Posterior vena cava (tissue), 2 donors: ENCODE measurements around the gene PDIA2. TPM values are rescaled to one million over a fixed set of nuclear protein-coding genes. Genes with fewer than 3 reads are reported as not detected.
"Not testable (repeated sequence)": the region's sequence is repeated elsewhere in the genome, so short reads cannot be mapped to it uniquely, and the experiment has no call there.

Experiments
- DNase-seq: peaks from one replicate; pipeline ENCODE4 v3.0.0-alpha.2; 2020; ENCODE audit warnings: low spot score
- intact Hi-C, 2 donors: fragments of 100-400 bp; cut with DNase I; formaldehyde crosslinking; loops; one replicate each; pipeline versions ENCODE4 v1.14.1 to v1.14.2; 2022 to 2023
- total RNA-seq, 2 donors: library from RNA; stranded (reverse); fragmentation: NEBNext Ultra II Directional; extraction: Animal tissue kit (Norgen Biotek cat#: 25700); gene quantifications; one replicate each; pipeline ENCODE4 v1.2.1, GENCODE V29; 2021
- donor health status: DM: yes; HTN: yes; CAD: no.
- donor health status: DM: yes; HTN: yes; CAD: no.

PDIA2 gene
- total RNA-seq, 2 donors from 2014 or later: 0.86 to 0.88 TPM

DNA sequence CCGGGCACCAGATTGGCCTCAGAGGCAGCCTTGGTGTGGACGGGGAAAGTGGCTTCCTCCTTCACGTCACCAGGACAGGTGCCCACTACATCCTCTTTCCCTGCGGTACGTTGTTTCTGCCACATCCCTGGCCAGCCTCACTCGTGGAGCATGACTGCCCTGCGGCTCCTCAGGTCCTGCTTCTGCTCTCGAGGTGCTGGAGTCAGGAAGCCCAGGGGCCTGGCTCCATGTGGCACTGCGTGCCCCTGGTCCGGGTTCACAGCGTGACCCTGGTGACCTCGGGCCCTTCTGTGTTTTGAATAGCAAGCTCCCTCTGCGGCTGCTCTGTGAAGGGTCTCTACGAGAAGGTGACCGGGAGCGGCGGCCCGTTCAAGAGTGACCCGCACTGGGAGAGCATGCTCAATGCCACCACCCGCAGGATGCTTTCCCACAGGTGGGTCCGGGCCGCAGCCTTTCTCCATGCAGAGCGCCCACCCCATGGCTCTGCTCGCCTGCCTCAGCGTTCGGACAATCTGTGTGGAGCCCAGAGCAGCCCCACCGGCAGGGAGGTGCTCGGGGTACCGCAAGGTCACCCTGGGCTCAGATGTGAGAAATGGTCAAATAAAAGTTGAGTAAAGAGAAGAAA, 20.7 kb upstream of the PDIA2 start:
- intact Hi-C loops: no loop called here
- DNase-seq: no peak

DNA sequence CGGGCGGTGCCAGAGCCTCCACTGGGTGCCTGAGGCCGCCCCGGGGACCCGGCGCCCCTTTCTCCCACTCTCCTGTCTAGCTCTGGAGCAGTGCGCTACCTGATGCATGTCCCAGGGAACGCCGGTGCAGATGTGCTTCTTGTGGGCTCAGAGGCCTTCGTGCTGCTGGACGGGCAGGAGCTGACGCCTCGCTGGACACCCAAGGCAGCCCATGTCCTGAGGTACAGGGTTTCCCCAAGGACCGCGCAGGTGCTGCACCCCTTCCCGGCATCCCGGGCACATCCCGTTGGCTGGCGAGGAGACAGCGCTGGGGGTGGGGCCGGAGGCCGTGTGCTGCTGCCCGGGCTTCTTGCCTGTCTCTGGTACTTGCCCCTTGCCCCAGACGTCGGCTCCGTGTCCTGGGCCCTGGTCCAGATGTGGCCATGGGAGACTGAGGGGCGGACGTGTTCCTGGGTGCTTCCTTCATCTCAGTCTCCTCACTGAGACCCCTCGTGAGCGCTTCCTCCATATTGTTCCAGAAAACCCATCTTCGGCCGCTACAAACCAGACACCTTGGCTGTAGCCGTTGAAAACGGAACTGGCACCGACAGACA, 19.7 kb upstream of the PDIA2 start:
- intact Hi-C loops: no loop called here
- no peak for DNase-seq

DNA sequence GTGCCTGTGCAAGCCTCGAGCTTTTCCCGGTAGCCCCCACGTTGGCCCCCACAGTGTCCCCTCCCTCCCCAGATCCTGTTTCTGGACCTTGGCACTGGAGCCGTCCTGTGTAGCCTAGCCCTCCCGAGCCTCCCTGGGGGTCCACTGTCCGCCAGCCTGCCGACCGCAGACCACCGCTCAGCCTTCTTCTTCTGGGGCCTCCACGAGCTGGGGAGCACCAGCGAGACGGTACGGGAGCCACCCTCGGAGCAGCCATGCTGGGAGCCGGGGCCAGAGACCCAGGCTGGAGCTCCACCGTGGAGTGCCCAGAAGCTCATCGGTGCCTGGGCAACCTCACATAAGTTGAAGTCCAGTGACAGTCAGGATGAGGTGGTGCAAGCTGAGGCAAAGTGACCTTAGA, 19.0 kb upstream of the PDIA2 start:
- DNase-seq: no peak
- intact Hi-C loops: no loop called here

DNA sequence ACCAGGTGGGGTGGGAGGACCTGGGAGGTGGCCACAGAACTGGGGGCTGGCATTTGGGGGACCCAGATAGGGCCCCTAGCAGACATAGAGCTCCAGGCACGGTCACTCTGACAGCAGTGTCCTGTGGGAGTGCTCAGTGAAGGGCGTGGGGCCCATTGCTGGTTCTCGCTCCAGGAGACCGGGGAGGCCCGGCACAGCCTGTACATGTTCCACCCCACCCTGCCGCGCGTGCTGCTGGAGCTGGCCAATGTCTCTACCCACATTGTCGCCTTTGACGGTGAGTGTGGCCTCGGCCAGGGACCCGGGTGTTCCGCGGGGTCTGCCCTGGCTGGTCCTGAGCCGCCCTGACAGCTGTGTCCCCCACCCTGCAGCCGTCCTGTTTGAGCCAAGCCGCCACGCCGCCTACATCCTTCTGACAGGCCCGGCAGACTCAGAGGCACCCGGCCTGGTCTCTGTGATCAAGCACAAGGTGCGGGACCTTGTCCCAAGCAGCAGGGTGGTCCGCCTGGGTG, 18.5 kb upstream of the PDIA2 start:
- intact Hi-C loops: no loop called here
- no peak for DNase-seq

DNA sequence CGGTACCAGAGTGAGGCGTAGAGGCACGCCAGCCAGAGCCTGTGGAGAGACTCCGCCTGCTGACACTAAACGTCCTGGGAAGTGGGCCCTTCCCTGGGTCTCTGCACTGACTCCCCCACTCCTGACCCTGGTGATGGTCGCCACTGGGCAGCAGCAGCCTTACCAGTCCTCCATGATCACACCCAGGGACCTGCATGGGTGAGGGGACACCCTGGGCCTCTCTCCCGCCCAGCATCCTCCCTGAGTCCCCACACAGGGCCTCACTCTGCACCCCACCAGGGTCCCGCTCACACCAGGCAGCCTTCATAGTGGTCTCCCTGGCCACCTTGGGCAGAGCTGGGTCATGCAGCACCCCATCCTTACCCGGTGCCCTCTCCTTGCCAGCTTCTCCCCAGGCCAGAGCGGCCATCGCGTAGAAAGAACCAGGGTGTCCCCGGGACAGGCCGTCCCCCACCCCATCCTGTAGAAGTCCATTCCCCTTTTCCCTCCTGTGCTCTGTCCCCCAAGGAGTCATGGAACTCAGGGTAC, 17.9 kb upstream of the PDIA2 start:
- no peak for DNase-seq
- intact Hi-C loops: no loop called here

DNA sequence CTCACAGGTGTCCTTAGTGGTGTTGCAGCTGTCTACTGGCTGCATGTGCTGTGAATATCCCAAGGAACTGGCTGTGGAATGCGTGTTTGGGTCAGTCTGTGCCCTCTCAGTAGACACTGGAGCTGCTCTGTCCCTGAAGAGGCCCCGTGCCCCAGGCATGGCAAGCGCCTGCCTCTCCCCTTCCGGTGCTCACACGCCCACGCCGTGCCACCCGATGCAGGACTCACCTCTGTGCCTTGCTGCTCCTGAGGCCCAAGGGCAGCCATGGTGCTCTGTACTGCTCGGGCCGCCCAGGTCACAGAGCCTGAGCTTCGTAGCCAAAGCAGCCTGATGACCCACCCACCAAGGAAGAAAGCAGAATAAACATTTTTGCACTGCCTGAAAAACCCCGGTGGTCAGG, 17.3 kb upstream of the PDIA2 start:
- DNase-seq: no peak
- intact Hi-C loops: no loop called here

DNA sequence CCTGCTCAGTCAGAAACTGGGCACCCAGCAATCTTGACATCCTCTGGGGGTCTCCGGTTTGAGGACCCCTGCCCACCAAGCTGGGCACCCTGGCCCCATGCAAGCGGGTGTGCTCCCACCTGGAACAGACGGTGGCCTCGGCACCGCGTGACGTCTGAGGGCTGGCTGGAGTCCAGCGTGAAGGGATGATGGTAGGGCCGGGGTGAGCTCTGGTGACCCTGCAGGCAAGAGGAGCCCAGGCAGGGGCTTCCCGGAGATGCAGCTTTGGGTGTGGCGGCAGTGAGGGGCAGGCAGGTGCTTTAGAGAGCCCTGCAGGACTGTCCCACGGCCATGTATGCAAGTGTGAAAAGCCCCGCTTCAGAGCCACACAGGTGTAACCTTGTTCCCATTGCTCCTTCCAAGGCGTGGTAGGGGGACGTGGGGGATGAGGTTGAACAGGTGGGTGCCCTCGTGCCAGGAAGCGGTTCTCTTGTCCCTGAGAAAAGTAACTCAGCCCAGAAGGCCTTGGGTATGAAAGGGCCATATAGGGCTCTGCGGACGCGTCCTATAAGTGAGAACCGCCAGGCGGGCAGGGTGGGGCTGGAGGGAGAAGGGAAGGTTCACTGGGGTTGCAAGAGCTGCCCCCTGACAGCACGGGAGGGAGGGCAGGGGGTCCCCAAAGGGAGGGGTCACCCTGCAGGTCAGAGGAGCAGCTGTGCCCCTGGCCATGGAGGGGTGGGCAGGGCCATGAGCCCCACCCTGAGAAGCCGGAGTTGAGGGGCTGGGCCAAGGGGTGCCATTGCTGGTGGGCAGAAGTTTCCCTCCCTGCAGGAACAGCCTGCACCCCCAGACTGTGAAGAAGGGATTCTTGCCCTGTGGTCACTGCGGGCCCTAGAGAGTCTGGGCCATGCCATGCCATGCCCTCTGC, 16.5 kb upstream of the PDIA2 start:
- DNase-seq: no peak

DNA sequence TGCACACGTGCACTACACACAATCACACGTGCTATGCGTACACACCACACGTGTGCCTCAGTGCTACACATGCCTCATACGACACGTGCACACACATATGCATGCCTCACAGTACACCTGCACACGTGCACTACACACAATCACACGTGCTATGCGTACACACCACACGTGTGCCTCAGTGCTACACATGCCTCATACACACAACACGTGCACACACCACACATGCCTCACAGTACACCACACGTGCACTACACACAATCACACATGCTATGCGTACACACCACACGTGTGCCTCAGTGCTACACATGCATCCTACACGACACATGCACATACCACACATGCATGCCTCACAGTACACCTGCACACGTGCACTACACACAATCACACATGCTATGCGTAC, 15.4 kb upstream of the PDIA2 start:
- intact Hi-C loops, DNase-seq: not testable (repeated sequence)

More for the DNA sequence above, 16.5 kb upstream of the PDIA2 start:
- intact Hi-C loops: no loop called here

DNA sequence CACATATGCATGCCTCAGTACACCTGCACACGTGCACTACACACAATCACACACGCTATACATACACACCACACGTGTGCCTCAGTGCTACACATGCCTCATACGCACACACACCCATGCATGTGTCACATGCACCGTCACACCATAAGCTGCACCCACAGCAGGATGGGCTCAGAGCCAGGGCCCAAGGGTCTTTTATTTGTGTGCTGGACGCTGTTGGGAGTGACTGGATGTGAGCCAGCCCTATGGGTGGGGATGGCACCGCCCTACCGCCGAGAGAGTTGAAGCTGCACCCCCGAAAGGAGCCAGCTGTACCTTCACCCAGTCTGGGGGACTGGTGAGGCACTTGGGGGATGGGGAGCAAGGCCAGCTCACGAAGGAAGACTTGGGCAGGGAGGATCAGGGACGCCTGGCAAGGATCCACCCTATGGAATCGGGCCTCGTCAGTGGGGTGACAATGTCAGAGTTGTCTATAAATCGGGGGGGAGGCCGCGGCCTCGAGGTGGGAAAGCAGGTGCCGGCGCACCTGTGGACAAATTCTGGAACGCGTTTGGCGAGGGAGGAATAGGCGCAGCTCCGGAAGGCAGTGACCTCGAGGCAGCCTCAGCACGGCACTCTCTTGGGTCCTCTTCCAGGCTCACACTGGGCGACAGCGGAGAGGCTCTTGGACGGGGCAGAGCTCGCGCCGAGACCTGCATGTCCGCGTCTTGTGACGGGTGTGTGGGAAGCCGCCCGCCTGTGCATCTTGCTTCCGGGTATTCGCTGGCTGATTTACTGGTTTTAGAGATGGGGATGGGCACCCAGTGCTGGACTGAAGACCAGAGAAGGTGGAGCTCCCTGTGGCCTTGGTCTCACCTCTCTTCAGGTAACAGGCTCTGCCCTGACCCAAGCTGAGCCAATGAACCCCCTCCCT, 14.6 kb upstream of the PDIA2 start:
- intact Hi-C loops: no loop called here

DNA sequence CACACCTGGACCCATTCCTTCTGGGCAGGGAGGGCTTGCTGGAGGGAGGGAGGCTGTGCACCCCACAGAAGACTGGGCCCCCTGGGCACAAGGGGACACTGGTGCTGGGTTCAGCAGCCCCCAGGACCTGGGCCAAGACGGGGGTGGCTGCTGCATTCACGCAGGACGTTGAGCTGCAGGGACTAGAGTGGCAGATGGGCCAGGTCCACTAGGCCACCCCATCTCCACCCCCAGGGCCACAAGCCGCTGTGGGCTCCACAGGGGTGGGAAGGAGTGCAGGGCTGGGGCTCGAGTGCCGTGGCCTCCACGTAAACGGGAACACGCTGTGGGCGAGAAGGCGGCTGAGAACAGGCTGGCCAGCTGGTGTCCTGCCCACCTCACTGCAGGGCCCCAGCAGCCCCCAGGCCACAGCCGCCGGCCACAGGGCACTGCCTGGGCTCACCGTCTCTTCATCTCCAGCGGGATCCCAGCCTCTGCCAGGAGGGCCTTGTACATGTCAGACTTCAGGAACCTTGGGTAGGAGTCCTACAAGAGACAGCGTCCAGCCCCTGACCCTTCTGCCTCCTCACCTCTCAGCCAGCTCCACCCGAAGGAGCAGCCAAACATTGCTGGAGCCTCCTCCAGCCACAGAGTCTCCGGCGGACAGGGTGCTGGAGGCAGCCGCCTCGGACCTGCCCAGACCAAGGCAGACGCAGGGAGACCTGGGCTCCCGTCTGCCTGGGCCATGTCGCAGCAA, 13.7 kb upstream of the PDIA2 start:
- intact Hi-C loops: no loop called here
- no peak for DNase-seq

More for the DNA sequence above, 14.6 kb upstream of the PDIA2 start:
- DNase-seq: no peak

DNA sequence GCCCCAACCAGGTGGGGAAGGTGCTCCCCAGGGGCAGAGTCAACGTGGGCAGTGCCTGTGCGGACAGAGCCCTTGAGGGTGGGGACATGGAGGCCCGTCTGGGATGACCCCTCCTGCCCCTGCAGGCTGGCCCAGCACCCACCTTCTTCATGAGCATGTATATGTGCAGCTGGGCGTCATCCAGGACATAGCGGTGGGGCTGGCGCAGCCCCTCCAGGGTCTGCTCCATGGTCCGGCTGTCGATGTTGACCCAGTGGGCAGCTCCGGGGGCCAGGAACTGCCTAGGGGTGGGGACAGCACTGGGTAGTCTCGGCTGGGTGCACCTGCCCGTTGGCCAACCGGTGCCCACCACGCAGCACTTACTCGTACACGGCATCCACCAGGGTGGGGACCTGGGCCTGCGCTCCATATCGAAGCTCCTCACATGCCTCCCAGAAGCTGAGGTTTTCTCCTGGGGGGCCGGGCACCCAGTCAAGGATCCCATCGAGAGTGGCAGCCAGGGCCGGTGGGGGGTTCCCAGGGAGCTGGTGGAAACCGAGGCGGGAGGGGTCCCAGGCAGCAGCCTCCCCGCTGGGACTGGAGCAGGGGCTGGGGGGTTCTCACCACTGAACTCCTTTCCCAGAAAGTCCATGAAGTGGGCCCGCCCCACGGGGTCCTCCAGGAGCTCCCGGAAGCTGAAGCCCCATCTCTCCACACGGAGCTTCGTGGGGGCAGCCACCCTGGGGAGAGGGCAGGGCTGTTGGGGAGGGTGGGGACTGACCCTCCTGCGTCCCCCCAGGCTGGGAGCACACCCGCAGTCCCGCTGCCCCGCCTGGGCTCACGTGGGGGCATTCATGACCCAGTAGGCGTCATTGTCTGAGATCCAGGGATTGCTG, 12.3 kb upstream of the PDIA2 start:
- DNase-seq: no peak
- intact Hi-C loops: no loop called here

DNA sequence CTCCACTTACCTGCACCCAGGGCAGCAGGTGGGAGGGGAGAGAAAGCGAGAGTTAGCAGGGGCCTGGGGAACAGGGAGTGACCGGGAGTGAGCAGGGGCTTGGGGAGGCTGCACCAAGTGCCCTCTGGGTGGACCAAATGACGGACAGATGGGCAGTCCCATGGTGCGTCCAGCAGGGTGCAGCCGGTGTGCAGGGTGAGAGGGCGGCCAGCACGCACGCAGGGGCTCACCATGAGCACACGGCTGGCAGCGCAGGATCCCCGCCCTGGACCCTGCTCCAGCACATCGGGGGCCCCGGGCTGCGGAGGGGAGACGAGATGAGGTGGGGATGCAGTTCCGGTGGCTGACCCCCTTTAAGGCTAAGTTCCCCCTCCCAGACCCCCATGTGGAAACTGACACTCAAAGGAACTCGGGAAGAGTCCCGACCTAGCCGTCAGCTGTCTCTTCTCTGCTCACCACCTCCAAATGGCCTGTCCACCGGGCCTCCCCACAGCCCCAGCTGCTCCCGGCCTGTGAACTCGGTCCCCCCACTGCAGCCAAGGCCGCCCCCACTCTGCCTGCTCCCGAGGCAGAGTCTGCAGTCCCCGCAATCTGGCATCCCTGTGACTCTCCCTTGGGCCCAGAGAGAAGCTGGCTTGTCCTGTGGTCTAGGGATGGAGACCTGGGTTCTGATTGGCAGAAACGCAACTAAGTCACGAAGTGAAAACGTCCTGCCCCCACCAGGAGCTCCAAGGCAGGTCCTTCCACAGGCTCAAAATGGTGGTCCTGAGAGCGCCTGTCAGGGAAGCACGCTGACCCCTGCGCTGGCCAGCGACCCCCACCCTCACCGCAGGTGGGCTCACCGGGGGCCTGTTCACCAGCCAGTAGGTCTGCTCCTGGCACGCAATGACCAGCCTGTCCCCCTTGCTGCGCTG, 10.1 kb upstream of the PDIA2 start:
- intact Hi-C loops: no loop called here
- no peak for DNase-seq

DNA sequence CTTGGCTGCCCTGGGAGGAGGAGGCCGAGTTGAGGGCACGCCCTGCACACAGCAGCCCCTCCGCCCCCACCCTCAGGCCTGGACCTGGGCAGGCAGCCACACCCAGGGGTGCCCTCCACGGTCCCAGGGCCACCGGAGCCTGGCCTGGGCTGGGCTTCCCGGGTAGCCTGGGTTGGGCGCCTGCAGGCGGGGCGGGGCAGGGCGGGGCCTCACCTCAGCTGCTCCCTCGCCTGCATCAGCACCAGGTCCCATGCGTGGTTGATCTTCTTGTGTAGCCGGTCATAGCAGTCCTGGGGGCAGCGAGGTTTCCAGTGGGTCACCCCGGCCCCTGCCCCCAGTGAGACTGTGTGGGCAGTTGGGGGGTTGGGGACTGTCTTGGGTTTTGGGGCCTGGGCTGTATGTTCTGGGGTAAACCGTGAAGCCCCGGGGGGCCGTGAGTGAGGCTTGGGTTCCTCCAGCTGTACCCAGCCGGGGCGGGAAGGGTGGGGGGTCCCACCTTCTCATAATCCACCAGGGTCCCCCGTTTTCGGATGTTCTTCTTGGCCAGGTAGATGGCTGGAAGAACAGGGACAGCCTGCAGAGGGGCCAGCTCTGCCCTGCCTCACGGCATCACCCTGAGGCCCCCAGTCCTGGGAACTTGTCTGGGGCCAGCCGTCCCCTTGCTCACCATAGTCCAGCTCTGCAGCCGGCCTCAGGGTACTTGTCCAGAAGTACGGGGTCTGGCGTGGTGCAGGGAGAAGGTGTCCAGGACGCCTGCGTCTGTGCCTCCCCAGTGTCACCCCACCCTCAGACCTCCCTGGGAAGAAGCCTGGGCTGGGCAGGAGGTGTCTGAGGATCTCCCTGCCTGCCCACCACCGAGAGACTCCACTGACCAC, 9.2 kb upstream of the PDIA2 start:
- DNase-seq: no peak
- intact Hi-C loops: no loop called here

DNA sequence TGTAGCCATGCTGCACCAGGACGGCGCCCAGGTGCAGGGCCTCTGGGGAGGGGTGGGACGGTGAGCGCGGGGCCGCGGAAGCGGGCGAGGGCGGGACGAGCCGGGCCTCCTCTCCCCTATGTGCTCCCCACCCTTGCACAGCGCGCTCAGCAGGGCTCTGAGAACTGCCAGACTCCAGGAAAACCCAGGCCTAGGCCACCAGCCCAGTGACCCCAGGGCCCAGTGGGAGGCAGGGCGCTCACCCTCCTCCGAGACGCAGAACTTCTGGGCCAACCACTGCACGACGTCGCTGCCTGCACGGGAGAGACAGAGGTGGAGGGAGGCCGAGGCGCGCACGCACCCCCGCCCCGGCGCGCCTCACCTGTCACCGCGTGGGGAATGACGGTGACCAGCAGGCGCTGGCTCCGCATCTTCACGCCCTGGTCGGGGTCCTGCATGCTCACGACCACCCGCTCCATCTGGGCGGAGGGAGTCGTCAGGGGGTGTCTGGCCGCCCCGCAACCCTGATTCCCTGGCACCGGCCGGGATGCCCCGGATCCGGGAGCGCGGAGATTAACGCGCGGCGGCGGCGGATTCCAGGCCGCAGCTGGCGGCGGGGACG, 7.8 kb upstream of the PDIA2 start:
- no peak for DNase-seq
- intact Hi-C loops: no loop called here

DNA sequence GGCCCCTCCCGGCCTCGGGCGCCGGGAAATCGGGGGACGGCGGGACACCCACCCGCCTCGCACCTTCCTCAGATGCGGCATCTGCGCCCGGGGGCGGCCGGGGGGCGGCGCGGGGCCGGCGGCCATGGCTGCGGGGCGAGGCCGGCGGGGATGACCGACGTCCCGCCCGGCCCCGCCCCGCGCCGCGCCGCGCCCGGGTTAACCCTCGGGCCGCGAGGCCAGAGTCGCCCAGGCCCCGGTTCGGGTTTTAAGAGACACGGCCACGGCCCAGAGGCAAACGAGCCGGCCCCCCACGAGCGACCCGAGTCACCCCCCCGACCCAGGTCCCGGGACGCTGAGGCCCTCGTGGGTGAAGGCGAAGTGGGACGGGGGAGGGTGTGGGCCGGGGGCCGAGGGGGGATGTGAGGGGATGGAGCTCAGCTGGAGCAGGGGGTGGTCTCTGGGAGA, 7.2 kb upstream of the PDIA2 start, which contains the start of gene RGS11:
Gene RGS11, minus strand, starts transcription at position 159 of the 447 bp plus-strand sequence. Its CDS starts 33 bp downstream, at position 126.
- no peak for DNase-seq
- intact Hi-C loops: no loop called here
